A549 treated with AZD2906 at 1 μM for 4 hours (cell line): Measurements from ENCODE around the gene TCAF1. TPM values are rescaled to one million over a fixed set of nuclear protein-coding genes. Genes with fewer than 3 reads are reported as not detected.

Experiments used
- total RNA-seq: library from RNA; stranded (reverse); fragments of 200-300 nt; extraction: Qiagen RNA extraction; gene quantifications from 5 replicates; pipeline ENCODE4 v1.2.3, GENCODE V29; 2022

TCAF1 gene, protein sequence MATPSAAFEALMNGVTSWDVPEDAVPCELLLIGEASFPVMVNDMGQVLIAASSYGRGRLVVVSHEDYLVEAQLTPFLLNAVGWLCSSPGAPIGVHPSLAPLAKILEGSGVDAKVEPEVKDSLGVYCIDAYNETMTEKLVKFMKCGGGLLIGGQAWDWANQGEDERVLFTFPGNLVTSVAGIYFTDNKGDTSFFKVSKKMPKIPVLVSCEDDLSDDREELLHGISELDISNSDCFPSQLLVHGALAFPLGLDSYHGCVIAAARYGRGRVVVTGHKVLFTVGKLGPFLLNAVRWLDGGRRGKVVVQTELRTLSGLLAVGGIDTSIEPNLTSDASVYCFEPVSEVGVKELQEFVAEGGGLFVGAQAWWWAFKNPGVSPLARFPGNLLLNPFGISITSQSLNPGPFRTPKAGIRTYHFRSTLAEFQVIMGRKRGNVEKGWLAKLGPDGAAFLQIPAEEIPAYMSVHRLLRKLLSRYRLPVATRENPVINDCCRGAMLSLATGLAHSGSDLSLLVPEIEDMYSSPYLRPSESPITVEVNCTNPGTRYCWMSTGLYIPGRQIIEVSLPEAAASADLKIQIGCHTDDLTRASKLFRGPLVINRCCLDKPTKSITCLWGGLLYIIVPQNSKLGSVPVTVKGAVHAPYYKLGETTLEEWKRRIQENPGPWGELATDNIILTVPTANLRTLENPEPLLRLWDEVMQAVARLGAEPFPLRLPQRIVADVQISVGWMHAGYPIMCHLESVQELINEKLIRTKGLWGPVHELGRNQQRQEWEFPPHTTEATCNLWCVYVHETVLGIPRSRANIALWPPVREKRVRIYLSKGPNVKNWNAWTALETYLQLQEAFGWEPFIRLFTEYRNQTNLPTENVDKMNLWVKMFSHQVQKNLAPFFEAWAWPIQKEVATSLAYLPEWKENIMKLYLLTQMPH
- 14.3 to 19.9 TPM (median 17.3 TPM) in 5 replicates for total RNA-seq

DNA sequence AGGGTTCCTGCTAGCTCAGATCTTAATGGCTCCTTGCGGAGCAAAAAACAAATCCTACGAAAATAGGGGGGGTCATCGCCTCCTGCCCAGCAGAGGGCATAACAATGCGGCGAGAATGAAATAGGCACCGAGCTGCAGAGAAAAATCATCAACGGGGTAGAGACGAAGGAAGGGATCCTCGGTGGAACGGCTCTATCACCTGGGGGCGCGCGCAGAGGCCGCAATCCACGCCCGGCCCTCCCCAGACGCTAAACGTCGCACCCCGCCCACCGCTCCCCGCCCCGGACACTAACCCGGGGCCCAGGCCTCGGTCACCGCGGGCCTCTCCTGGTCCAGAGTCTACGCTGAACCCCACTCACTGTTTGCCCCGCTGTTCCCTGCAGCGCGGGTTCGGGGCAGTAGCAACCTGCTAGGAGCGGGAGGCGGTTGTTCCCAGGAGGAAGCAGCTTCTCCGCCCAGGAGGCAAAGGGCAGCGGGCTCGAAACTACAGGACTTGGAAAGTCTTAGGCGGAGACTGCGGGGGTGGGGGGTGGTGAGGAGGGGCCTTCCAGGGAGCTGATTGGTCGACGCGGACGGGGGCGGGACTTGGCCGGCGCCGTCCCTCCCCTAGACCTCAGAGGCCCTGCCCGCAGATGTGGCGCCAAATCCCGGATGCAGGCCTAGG is at the start of gene TCAF1:
TSS of gene TCAF1 (minus strand) at position 509 of the 664 bp plus-strand sequence. CDS start 25,568 bp downstream, outside the sequence.

DNA sequence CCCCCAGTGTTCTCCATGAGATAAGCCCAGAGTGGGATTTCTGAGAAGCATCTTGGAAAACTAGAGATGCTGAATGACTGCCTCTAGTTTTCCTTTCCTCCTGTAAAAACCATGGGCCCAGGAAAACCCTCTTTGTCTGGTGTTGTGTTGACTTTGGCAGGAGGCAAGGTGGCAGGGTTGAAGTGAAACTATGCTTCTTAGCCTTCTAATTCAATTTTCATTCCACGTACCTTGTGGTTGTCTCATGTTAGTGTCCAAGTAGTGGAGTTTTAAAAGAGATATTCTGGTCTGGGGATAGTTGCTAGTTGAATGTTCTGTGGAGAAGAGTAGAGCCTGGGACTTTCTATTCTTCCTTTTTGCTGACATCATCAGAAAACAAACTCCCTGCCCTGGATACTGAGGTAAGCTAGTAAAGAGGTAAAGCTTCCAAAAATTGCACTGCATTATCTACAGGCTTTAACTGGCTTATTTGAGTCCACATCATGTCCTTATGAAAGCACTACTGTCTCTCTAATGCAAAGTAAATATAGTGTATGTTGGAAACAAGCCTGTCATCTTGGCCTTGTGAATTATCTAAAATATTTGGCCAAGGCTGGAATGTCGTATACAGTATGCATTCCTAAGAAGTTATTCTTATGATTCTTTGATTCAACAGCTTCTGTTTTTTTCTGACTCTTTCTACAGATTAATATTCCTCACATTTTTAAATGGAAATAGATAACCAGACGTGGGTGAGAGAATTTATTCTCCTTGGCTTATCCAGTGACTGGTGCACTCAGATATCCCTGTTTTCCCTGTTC is 32.8 kb upstream of the TCAF1 start, which contains the start of gene OR2F2:
TSS of gene OR2F2 (plus strand) at position 708 of the 800 bp plus-strand sequence. CDS start at position 708, 0 bp downstream.

Other genes starting within 250 kb of the TCAF1 start
- gene CTAGE6, start 144.5 kb downstream of the TCAF1 start, total RNA-seq, result not detected in 5 replicates
- not detected in 5 replicates for gene OR2F2, start 33.1 kb upstream of the TCAF1 start, total RNA-seq
- not detected in 5 replicates for gene OR2F1, start 52.7 kb upstream of the TCAF1 start, total RNA-seq
- not detected in 5 replicates for gene OR6B1, start 98.1 kb upstream of the TCAF1 start, total RNA-seq
- not detected in 5 replicates for gene OR2A5, start 146.8 kb upstream of the TCAF1 start, total RNA-seq
- gene OR2A25, start 167.6 kb upstream of the TCAF1 start, total RNA-seq, result not detected in 5 replicates
- not detected in 5 replicates for gene OR2A12, start 184.1 kb upstream of the TCAF1 start, total RNA-seq
- not detected in 5 replicates for gene OR2A2, start 207.4 kb upstream of the TCAF1 start, total RNA-seq
- gene OR2A14, start 221.0 kb upstream of the TCAF1 start, total RNA-seq, result not detected in 5 replicates